CD4-positive, alpha-beta T cell treated with Interleukin-6 at 100 ng/mL for 8 hours (primary cell): Measurements from ENCODE around the gene VWA1.
"Not testable (repeated sequence)": the region's sequence is repeated elsewhere in the genome, so short reads cannot be mapped to it uniquely, and the experiment has no call there.

Experiments used
- DNase-seq: peaks from one replicate; pipeline ENCODE4 v3.0.0-alpha.2; 2020; ENCODE audit warnings: mixed read lengths, low spot score

The VWA1 gene

GRCh38 chr1:1435106-1435903 lies at the start of gene VWA1:
Gene VWA1, plus strand, starts transcription at chr1:1435690. Its CDS starts 59 bp downstream, at chr1:1435749.
- peak; percentile 34 for DNase-seq

GRCh38 chr1:1385931-1386330 lies 49.6 kb upstream of the VWA1 start:
- DNase-seq, result no peak

- DNase-seq, result no peak
These were observed 48.1 kb upstream of the VWA1 start for GRCh38 chr1:1387098-1388077.

- no peak for DNase-seq
These were observed 47.4 kb upstream of the VWA1 start for GRCh38 chr1:1388078-1388472.

- DNase-seq, result no peak
These were observed 44.8 kb upstream of the VWA1 start for GRCh38 chr1:1390675-1391074.

GRCh38 chr1:1391225-1391624 lies 44.3 kb upstream of the VWA1 start:
- DNase-seq, result no peak

GRCh38 chr1:1393014-1393413 lies 42.5 kb upstream of the VWA1 start:
- DNase-seq, result no peak

- DNase-seq, result no peak
These were observed 42.1 kb upstream of the VWA1 start for GRCh38 chr1:1393428-1393827.

GRCh38 chr1:1394116-1394515 lies 41.4 kb upstream of the VWA1 start:
- no peak for DNase-seq

- no peak for DNase-seq
These were observed 40.3 kb upstream of the VWA1 start for GRCh38 chr1:1395166-1395565.

- no peak for DNase-seq
These were observed 37.5 kb upstream of the VWA1 start for GRCh38 chr1:1397839-1398523.

- DNase-seq, result no peak
These were observed 36.8 kb upstream of the VWA1 start for GRCh38 chr1:1398677-1399186.

GRCh38 chr1:1399187-1399871 lies 36.2 kb upstream of the VWA1 start, which contains the start of gene CCNL2:
Gene CCNL2, minus strand, starts transcription at chr1:1399335. Its CDS starts 29 bp downstream, at chr1:1399306.
- peak; percentile 99 for DNase-seq

- no peak for DNase-seq
These were observed 35.5 kb upstream of the VWA1 start for GRCh38 chr1:1399872-1400575.

- DNase-seq, result no peak
These were observed 34.7 kb upstream of the VWA1 start for GRCh38 chr1:1400576-1401456.

- no peak for DNase-seq
These were observed 34.0 kb upstream of the VWA1 start for GRCh38 chr1:1401457-1402010.

GRCh38 chr1:1402072-1402900 lies 33.2 kb upstream of the VWA1 start:
- no peak for DNase-seq

- not testable (repeated sequence) for DNase-seq
These were observed 32.5 kb upstream of the VWA1 start for GRCh38 chr1:1402901-1403392.
